DND-41 (cell line): ENCODE results near the gene APMAP.

Experiments used
- ATAC-seq: fragments of 200-7000 bp; cut with Tn5 transposase; 3 replicates; pipeline ENCODE4 v1.9.1; 2021; ENCODE audit warnings: low read depth; ENCODE audit not compliant: insufficient read depth
- DNase-seq: peaks from one replicate; pipeline ENCODE4 v3.0.0-alpha.2; 2020
- H2AFZ ChIP-seq: 2 replicates; pipeline ENCODE4 v1.6.0; 2012; ENCODE audit warnings: low read depth, low read length
- H3K27ac ChIP-seq: 2 replicates; pipeline ENCODE4 v1.5.1; 2012; ENCODE audit warnings: low read length, inconsistent platforms
- H3K27me3 ChIP-seq: fragments of 200-600 bp; sonication (generic); 2 replicates; pipeline ENCODE4 v1.6.0; 2012; ENCODE audit warnings: low read length, mild to moderate bottlenecking, inconsistent platforms; ENCODE audit not compliant: insufficient read depth, poor library complexity
- H3K36me3 ChIP-seq: 2 replicates; pipeline ENCODE4 v1.5.1; 2012; ENCODE audit warnings: low read length, inconsistent platforms; ENCODE audit not compliant: insufficient read depth
- H3K4me1 ChIP-seq: 2 replicates; pipeline ENCODE4 v1.5.1; 2012; ENCODE audit warnings: mild to moderate bottlenecking, low read length; ENCODE audit not compliant: insufficient read depth
- H3K4me2 ChIP-seq: 2 replicates; pipeline ENCODE4 v1.6.0; 2012; ENCODE audit warnings: mild to moderate bottlenecking, moderate library complexity, low read length, inconsistent platforms; ENCODE audit not compliant: insufficient read depth
- H3K4me3 ChIP-seq, 2 experiments: fragments of 200-600 bp in 1 of 2; shearing (Covaris generic) in 1 of 2; 2 replicates each; pipeline ENCODE4 v1.5.1; 2012 to 2016; ENCODE audit warnings: inconsistent platforms in 2 of 2, low read length in 2 of 2, mild to moderate bottlenecking in 2 of 2, low read depth in 1 of 2, moderate library complexity in 1 of 2
- H3K79me2 ChIP-seq: 2 replicates; pipeline ENCODE4 v1.6.0; 2012; ENCODE audit warnings: low read length, inconsistent platforms; ENCODE audit not compliant: insufficient read depth
- H3K9ac ChIP-seq: 2 replicates; pipeline ENCODE4 v1.6.0; 2012; ENCODE audit warnings: low read depth, mild to moderate bottlenecking, inconsistent platforms, low read length, moderate library complexity
- H3K9me3 ChIP-seq: 2 replicates; pipeline ENCODE4 v1.5.1; 2012; ENCODE audit warnings: low read length, moderate library complexity, mild to moderate bottlenecking, inconsistent platforms; ENCODE audit not compliant: insufficient read depth, severe bottlenecking
- H4K20me1 ChIP-seq: 2 replicates; pipeline ENCODE4 v1.6.0; 2012; ENCODE audit warnings: low read length; ENCODE audit not compliant: insufficient read depth
- EZH2 ChIP-seq: IDR thresholded peaks from 3 replicates; pipeline ENCODE4 v1.6.1; 2012; ENCODE audit warnings: borderline replicate concordance, low read depth, mild to moderate bottlenecking, moderate library complexity, low read length, inconsistent platforms; ENCODE audit not compliant: severe bottlenecking
- TF ChIP-seq, protein P1 (sequence below): IDR thresholded peaks from 2 replicates; pipeline ENCODE4 v1.5.1; 2012; ENCODE audit warnings: borderline replicate concordance, low read length, moderate library complexity, mild to moderate bottlenecking; ENCODE audit not compliant: poor library complexity, severe bottlenecking; ENCODE audit errors: extremely low read depth

Gene APMAP

DNA sequence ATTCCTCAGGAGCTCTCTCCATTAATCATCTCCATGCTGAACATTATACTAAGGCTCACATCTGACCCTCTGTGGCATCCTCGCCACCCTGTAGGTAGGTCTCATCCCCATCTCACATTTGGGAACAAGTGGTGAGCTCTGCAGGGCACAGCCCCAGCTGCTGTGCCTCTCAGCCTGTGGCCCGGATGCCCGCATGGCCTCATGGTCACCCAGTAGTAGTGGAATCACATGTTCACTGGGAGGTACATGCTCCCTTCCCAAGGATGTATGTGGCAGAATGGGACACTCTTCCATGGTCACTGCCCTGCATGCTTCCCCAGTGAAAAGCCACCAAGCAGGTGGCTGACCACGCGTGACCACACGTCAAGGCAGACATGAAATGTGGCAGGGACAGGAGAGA is 26.3 kb upstream of the APMAP start:
- Histone ChIP-seq H3K27ac (no peak overlapping the region), H3K36me3 (peaks cover 82% of the 10 kb centered on the region), H3K27me3 (no peaks in the 10 kb centered on the region), H2AFZ (no peak overlapping the region), H3K9ac (no peak overlapping the region), H4K20me1 (peaks cover 12% of the 10 kb centered on the region; the same call in 1 of the 2 replicates), H3K4me3 (no peak overlapping the region), H3K4me1 (no peaks in the 10 kb centered on the region), H3K4me2 (no peak overlapping the region), H3K9me3 (no peaks in the 10 kb centered on the region), H3K79me2 (peaks cover 7% of the 10 kb centered on the region)
- no peak for TF ChIP-seq EZH2
- TF ChIP-seq, protein P1, sequence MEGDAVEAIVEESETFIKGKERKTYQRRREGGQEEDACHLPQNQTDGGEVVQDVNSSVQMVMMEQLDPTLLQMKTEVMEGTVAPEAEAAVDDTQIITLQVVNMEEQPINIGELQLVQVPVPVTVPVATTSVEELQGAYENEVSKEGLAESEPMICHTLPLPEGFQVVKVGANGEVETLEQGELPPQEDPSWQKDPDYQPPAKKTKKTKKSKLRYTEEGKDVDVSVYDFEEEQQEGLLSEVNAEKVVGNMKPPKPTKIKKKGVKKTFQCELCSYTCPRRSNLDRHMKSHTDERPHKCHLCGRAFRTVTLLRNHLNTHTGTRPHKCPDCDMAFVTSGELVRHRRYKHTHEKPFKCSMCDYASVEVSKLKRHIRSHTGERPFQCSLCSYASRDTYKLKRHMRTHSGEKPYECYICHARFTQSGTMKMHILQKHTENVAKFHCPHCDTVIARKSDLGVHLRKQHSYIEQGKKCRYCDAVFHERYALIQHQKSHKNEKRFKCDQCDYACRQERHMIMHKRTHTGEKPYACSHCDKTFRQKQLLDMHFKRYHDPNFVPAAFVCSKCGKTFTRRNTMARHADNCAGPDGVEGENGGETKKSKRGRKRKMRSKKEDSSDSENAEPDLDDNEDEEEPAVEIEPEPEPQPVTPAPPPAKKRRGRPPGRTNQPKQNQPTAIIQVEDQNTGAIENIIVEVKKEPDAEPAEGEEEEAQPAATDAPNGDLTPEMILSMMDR = no peak
- DNase-seq (no peak), ATAC-seq (no peak)

DNA sequence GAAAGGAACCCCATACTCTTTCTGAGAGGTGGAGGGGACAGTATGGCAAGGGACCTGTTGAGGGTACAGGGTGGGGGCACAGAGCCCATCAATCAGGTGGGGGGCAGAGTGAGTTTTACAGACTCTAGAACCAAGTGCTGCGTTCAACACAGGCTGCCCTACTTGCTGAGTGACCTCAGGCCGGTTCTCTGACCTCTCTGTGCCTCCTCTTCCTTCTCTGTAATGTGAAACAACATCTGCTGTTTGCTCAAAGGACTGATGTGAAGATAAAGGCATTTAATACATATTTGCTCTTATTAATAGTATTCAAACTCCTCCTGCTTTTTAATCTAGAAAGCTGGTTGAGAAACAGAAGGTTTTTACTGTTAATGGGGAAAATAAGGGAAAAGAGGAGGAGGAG is 25.9 kb upstream of the APMAP start:
- H2AFZ ChIP-seq = no peak overlapping the region
- no peak for DNase-seq
- no peaks in the 10 kb centered on the region for H3K9me3 ChIP-seq
- no peaks in the 10 kb centered on the region for H3K27me3 ChIP-seq
- H3K4me1 ChIP-seq = no peaks in the 10 kb centered on the region
- no peak overlapping the region for H3K27ac ChIP-seq
- H3K4me3 ChIP-seq = no peak overlapping the region
- H4K20me1 ChIP-seq = peaks cover 12% of the 10 kb centered on the region; the same call in 1 of the 2 replicates
- H3K36me3 ChIP-seq = peaks cover 83% of the 10 kb centered on the region
- H3K4me2 ChIP-seq = no peak overlapping the region
- peaks cover 5% of the 10 kb centered on the region; the same call in 1 of the 2 replicates for H3K79me2 ChIP-seq
- H3K9ac ChIP-seq = no peak overlapping the region
- ATAC-seq = no peak
- TF ChIP-seq EZH2 = no peak
- TF ChIP-seq, protein P1 = no peak

DNA sequence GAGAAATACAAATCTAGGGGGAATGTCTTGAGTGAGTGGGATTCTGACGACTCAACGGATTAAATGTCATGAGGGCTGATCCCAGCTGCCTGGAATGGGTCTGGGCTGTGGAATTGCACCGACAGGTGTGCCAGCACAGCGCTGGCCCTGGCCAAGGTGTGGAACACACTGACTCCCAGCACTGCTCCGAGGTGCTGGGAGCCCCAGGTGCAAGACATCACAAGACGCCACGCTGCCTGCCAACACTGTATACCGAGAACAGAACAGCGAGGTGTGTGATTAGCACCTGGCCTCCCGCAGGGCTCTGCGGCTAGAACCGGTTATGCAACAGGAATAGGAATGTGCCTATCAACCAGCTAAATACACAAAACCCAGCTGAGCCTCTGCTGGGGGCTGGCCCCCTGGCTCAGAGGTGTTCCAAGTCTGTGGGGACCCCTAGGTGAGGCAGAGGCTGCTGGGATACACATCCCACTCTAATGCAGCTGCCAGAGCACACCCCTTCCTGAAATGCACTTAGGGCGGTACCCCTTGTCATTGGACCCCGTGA is 24.8 kb upstream of the APMAP start:
- H3K9me3 ChIP-seq = no peaks in the 10 kb centered on the region
- H3K4me2 ChIP-seq = no peak overlapping the region

More for the DNA sequence above, 24.8 kb upstream of the APMAP start:
- peaks cover 10% of the 10 kb centered on the region; the same call in 1 of the 2 replicates for H4K20me1 ChIP-seq
- TF ChIP-seq, protein P1 = no peak
- no peak for TF ChIP-seq EZH2
- H3K4me3 ChIP-seq = no peak overlapping the region
- H3K4me1 ChIP-seq = no peaks in the 10 kb centered on the region
- H2AFZ ChIP-seq = no peak overlapping the region
- H3K9ac ChIP-seq = no peak overlapping the region
- H3K27me3 ChIP-seq = no peaks in the 10 kb centered on the region
- H3K36me3 ChIP-seq = peaks cover 84% of the 10 kb centered on the region
- peaks cover 5% of the 10 kb centered on the region; the same call in 1 of the 2 replicates for H3K79me2 ChIP-seq
- DNase-seq (no peak), ATAC-seq (no peak)
- no peak overlapping the region for H3K27ac ChIP-seq
